Loucy (cell line): Measurements from ENCODE around the gene MZF1.

Source experiments
- CTCF ChIP-seq: fragments of 200-600 bp; sonication (generic); conservative IDR thresholded peaks from 2 replicates; pipeline ENCODE4 v1.5.1; 2014; ENCODE audit warnings: mild to moderate bottlenecking, antibody characterized with exemption, low read length
- EZH2phosphoT487 ChIP-seq: fragments of 200-600 bp; IDR thresholded peaks from 2 replicates; pipeline ENCODE4 v1.6.1; 2018; ENCODE audit warnings: antibody characterized with exemption, mild to moderate bottlenecking, moderate library complexity, borderline replicate concordance

GRCh38 chr19:58578012-58578925 lies 5.1 kb upstream of the MZF1 start:
- TF ChIP-seq CTCF: no peak
- TF ChIP-seq EZH2phosphoT487: no peak
